ENCODE results near the gene CNNM4.

Gene CNNM4

DNA sequence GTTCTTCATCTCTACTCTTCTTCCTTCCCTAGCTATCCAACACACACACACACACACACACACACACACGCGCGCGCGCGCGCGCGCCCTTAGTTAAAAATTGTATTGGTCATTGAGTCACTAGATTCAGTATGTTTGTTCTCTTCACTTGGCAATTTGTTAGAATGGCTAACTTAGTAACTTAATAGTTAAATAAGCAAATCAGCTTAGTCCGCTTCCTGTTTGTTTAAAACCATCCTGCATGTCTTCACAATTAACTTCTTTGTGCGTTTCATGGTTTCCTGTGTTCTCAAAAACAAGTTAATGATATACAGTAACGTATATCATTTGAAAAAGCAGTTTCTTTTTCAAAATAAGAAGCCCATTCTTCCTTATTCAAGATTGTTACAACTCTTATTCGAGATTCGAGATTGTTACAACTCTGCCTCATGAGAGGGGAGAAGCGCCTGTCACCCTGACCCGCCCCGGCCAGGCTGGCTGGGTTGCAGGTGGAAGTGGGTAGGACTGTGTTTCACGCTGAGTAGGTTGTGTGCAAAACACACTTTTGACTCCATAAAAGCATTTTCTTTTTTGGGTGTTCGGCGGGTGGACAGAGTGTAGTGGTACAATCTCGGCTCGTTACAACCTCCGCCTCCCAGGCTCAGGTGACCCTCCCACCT is 45.9 kb downstream of the CNNM4 start:
- ATAC-seq: no peak
- no peak for TF ChIP-seq ZNF8 (CRISPR knock-in tag; IDR thresholded peaks at IDR 0.05)
- no peak for TF ChIP-seq GLIS3 (CRISPR knock-in tag; IDR thresholded peaks at IDR 0.05)
- TF ChIP-seq CSDC2 (CRISPR knock-in tag; IDR thresholded peaks at IDR 0.05): no peak
- TF ChIP-seq ISL1 (CRISPR knock-in tag; IDR thresholded peaks at IDR 0.05): no peak
- no peak for TF ChIP-seq TCF4 (CRISPR knock-in tag; IDR thresholded peaks at IDR 0.05; ENCODE audit: borderline replicate concordance)
- no peak for TF ChIP-seq ZNF70 (CRISPR knock-in tag; IDR thresholded peaks at IDR 0.05)
- TF ChIP-seq, protein P1, sequence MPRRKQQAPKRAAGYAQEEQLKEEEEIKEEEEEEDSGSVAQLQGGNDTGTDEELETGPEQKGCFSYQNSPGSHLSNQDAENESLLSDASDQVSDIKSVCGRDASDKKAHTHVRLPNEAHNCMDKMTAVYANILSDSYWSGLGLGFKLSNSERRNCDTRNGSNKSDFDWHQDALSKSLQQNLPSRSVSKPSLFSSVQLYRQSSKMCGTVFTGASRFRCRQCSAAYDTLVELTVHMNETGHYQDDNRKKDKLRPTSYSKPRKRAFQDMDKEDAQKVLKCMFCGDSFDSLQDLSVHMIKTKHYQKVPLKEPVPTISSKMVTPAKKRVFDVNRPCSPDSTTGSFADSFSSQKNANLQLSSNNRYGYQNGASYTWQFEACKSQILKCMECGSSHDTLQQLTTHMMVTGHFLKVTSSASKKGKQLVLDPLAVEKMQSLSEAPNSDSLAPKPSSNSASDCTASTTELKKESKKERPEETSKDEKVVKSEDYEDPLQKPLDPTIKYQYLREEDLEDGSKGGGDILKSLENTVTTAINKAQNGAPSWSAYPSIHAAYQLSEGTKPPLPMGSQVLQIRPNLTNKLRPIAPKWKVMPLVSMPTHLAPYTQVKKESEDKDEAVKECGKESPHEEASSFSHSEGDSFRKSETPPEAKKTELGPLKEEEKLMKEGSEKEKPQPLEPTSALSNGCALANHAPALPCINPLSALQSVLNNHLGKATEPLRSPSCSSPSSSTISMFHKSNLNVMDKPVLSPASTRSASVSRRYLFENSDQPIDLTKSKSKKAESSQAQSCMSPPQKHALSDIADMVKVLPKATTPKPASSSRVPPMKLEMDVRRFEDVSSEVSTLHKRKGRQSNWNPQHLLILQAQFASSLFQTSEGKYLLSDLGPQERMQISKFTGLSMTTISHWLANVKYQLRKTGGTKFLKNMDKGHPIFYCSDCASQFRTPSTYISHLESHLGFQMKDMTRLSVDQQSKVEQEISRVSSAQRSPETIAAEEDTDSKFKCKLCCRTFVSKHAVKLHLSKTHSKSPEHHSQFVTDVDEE (CRISPR knock-in tag; IDR thresholded peaks at IDR 0.05): no peak
- TF ChIP-seq ARNTL (CRISPR knock-in tag; IDR thresholded peaks at IDR 0.05; ENCODE audit: borderline replicate concordance, low read depth): no peak
- TF ChIP-seq ZFP30 (CRISPR knock-in tag; IDR thresholded peaks at IDR 0.05): no peak
- no peak for TF ChIP-seq ZNF565 (CRISPR knock-in tag; conservative IDR thresholded peaks at IDR 0.05; ENCODE audit: low read depth)
- TF ChIP-seq ZC3H10 (CRISPR knock-in tag; IDR thresholded peaks at IDR 0.05): no peak
- TF ChIP-seq, protein P2, sequence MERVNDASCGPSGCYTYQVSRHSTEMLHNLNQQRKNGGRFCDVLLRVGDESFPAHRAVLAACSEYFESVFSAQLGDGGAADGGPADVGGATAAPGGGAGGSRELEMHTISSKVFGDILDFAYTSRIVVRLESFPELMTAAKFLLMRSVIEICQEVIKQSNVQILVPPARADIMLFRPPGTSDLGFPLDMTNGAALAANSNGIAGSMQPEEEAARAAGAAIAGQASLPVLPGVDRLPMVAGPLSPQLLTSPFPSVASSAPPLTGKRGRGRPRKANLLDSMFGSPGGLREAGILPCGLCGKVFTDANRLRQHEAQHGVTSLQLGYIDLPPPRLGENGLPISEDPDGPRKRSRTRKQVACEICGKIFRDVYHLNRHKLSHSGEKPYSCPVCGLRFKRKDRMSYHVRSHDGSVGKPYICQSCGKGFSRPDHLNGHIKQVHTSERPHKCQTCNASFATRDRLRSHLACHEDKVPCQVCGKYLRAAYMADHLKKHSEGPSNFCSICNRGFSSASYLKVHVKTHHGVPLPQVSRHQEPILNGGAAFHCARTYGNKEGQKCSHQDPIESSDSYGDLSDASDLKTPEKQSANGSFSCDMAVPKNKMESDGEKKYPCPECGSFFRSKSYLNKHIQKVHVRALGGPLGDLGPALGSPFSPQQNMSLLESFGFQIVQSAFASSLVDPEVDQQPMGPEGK (CRISPR knock-in tag; IDR thresholded peaks at IDR 0.05; ENCODE audit: borderline replicate concordance): no peak
- TF ChIP-seq CREB5 (CRISPR knock-in tag; IDR thresholded peaks at IDR 0.05; ENCODE audit: low read depth): no peak
- no peak for TF ChIP-seq PPARA (CRISPR knock-in tag; IDR thresholded peaks at IDR 0.05; ENCODE audit: borderline replicate concordance)

GRCh38 chr2:96807127-96807471 is 46.4 kb downstream of the CNNM4 start:
- ATAC-seq: no peak
- TF ChIP-seq POU6F1 (CRISPR knock-in tag; IDR thresholded peaks at IDR 0.05; ENCODE audit: borderline replicate concordance, low read depth) (no peak), ISL1 (CRISPR knock-in tag; IDR thresholded peaks at IDR 0.05) (no peak), ZC3H10 (CRISPR knock-in tag; IDR thresholded peaks at IDR 0.05) (no peak), OSR1 (CRISPR knock-in tag; IDR thresholded peaks at IDR 0.05) (no peak), ZNF8 (CRISPR knock-in tag; IDR thresholded peaks at IDR 0.05) (no peak), ZNF565 (CRISPR knock-in tag; conservative IDR thresholded peaks at IDR 0.05; ENCODE audit: low read depth) (no peak), CSRNP3 (CRISPR knock-in tag; IDR thresholded peaks at IDR 0.05) (no peak), TOX (CRISPR knock-in tag; IDR thresholded peaks at IDR 0.05; ENCODE audit: borderline replicate concordance) (no peak), ARNTL (CRISPR knock-in tag; IDR thresholded peaks at IDR 0.05; ENCODE audit: borderline replicate concordance, low read depth) (no peak), PPARA (CRISPR knock-in tag; IDR thresholded peaks at IDR 0.05; ENCODE audit: borderline replicate concordance) (no peak), CSDC2 (CRISPR knock-in tag; IDR thresholded peaks at IDR 0.05) (no peak)

DNA sequence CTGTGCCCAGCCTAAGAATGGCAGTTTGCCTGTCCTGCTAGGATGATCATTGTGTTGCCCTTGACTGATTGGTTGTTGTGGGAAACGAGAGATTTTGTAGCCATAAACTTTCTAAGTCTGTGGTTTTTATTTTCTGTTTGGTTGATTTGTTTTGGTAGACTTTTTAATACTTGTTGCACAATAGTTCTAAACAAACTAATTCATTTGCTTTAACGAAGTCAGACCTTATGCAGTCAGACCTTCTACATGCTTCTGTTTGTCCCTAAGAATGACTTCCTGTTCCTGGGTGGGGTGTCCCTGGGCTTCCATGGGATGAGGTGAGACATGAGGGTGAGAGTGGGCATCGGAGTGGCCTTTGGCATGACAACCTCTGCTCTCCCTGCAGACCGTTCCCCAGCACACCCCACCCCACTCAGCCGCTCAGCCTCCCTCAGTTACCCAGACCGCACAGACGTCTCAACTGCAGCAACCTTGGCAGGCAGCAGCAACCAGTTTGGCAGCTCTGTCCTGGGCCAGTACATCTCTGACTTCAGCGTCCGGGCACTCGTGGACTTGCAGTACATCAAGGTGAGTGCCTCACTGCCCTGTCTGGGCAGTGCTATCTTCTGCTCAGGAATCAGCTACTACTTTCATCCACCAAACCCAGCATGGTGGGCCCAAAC is 47.6 kb downstream of the CNNM4 start:
- TF ChIP-seq GLIS3 (CRISPR knock-in tag; IDR thresholded peaks at IDR 0.05) (no peak), ZC3H10 (CRISPR knock-in tag; IDR thresholded peaks at IDR 0.05) (no peak), ZNF8 (CRISPR knock-in tag; IDR thresholded peaks at IDR 0.05) (no peak), SNAI2 (CRISPR knock-in tag; IDR thresholded peaks at IDR 0.05) (no peak), ZFP30 (CRISPR knock-in tag; IDR thresholded peaks at IDR 0.05) (no peak), PPARA (CRISPR knock-in tag; IDR thresholded peaks at IDR 0.05; ENCODE audit: borderline replicate concordance) (no peak)
- ATAC-seq: no peak

Measured in SK-N-SH treated with all-trans-retinoic acid at 6 μM for 48 hours (cell line).